NCI-H2171 (cell line): ENCODE results near the gene SEC24B.
"Not testable (repeated sequence)": the region's sequence is repeated elsewhere in the genome, so short reads cannot be mapped to it uniquely, and the experiment has no call there.

Experiments used
- DNase-seq: peaks from one replicate; lab custom pipeline; 2025; lab: John Stamatoyannopoulos, UW

SEC24B gene

DNA sequence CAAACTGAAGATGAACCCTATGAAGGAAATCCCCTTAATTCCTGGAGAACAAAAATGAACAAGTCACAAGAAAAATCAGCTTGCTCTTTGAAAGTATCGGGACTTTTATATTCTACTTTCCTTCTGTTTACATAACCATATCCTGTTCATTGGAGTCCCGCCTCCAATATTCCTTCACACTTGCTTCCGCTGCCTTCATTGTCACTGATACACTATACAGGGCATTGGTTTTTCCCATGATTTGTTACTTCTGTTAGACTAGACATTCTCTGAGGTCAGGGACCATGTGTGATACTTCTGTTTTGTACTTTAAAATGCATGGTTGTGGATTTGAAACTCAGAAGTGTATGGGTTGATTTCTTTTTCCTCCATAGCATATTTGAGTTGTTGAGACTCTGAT lies 145.2 kb downstream of the SEC24B start:
- DNase-seq: no peak

DNA sequence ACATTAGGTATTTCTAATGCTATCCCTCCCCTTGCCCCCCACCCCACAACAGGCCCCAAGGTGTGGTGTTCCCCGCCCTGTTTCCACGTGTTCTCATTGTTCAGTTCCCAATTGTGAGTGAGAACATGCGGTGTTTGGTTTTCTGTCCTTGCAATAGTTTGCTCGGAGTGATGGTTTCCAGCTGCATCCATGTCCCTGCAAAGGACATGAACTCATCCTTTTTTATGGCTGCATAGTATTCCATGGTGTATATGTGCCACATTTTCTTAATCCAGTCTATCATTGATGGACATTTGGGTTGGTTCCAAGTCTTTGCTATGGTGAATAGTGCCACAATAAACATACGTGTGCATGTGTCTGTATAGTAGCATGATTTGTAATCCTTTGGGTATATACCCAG lies 146.4 kb downstream of the SEC24B start:
- not testable (repeated sequence) for DNase-seq

DNA sequence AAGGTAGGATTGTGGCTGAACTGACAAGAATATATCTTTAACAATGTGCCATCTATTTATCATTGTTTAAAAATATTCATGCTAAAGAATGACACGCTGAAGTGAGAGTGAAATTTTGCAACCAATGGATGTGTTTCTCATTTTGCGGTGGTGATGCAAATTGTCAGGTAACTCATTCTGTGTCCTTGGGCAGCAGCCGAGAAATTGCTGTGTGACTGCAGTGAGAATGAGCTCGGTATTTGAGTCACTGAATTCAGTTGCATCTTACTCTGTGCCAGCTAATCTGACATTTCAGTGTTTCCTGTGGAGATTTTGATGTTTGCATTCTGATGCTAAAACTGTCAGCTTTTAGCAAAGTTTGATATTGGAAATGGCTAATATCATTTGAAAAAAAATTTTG lies 154.6 kb downstream of the SEC24B start:
- DNase-seq: no peak

DNA sequence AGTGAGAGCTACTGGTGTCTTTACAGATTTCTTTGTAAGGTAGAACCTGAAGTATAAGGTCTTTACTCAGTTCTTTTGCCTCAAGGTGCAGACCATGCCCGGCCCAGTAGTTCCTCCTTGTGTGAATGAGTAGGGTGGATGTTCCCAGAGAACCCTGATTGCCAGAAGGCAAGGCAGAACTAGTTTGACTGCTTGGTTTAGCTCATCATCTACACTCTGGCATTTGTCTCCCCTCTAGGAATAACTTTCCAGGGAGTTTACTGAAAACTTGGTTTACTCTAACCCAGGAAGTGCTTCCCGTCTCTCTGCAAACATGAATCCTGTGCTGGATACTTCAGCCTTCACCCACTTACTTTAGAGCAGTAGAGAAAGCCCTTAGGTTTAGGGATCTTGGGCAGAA lies 155.5 kb downstream of the SEC24B start:
- DNase-seq: no peak

DNA sequence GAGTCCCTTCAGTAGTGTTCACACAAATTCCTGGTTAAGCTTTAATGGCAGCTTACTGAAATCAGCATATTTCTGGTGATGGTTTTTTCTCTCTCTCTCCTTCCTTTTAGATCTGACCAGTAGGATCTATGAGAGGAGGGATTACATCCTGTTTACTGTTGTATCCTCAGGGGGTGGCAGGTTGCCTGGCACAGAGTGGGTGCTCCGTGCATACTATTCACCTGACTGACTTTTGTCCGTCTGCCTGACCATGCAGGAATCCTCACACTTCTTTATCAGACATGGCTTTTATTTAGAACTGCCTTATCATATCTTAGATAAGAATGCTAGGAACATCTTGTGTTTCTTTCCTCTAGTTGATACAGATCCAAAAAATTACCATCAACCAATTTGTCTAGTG lies 156.0 kb downstream of the SEC24B start:
- DNase-seq: no peak
